ENCODE results near the gene KMT2C. TPM values are rescaled to one million over a fixed set of nuclear protein-coding genes. Genes with fewer than 3 reads are reported as not detected.

Gene KMT2C
- total and polyA plus RNA-seq, 2 of the 13 experiments (the other 11 are each of a cell fraction or from before 2014, with no cell fraction given): 7.1 to 14.4 TPM

GRCh38 chr7:152189061-152189460, 246.7 kb downstream of the KMT2C start:
- TF ChIP-seq MNT (IDR thresholded peaks at IDR 0.05) (no peak), PHF20 (CRISPR knock-in tag; IDR thresholded peaks at IDR 0.05) (no peak), GATAD1 (CRISPR knock-in tag; IDR thresholded peaks at IDR 0.05) (no peak), ZFP41 (CRISPR knock-in tag; IDR thresholded peaks at IDR 0.05; ENCODE audit: borderline replicate concordance) (no peak), ZNF737 (CRISPR knock-in tag; IDR thresholded peaks at IDR 0.05; ENCODE audit: borderline replicate concordance) (no peak), MXI1 (IDR thresholded peaks at IDR 0.05; ENCODE audit: borderline replicate concordance, low read depth, low read length) (no peak), ATAD3A (CRISPR knock-in tag; IDR thresholded peaks at IDR 0.05) (no peak), ZNF24 (IDR thresholded peaks at IDR 0.05) (no peak), SSRP1 (CRISPR knock-in tag; IDR thresholded peaks at IDR 0.05) (no peak), GZF1 (CRISPR knock-in tag; IDR thresholded peaks at IDR 0.05) (no peak), FOXP1 (IDR thresholded peaks at IDR 0.05) (no peak), FOXP1 (CRISPR knock-in tag; IDR thresholded peaks at IDR 0.05) (no peak)
- no peaks in the 10 kb centered on the region for H3K27me3 ChIP-seq (ENCODE audit: control insufficient read depth in 1 of 2, insufficient read depth in 2 of 2, low read length in 2 of 2)
- no peak overlapping the region for H3K4me2 ChIP-seq (ENCODE audit: low read depth, low read length)
- peaks cover 7 to 67% of the 10 kb centered on the region in 2 experiments; a peak in 4 of 5 replicates for H3K36me3 ChIP-seq (replicated peaks in 1 of 2; ENCODE audit: control insufficient read depth in 1 of 2, insufficient read depth in 2 of 2, low read length in 2 of 2)
- WGBS (ENCODE audit: low lambda C conversion rate): 65% methylated on average over 2 of the region's 2 CpGs
- no TSS peak for BruUV-seq (replicated peaks)
- ChIA-PET CTCF (ENCODE audit: low intra/inter-chr PET ratio, low total read pairs) (no interaction called here), POLR2A (no interaction called here)
- no peak for FAIRE-seq
- H3K79me2 ChIP-seq (ENCODE audit: insufficient read depth, low read length): no peaks in the 10 kb centered on the region
- intact Hi-C loops (cut with micrococcal nuclease; ENCODE audit: unreplicated experiment): no loop called here
- no peak overlapping the region for H3K9ac ChIP-seq (ENCODE audit: insufficient read depth, low read depth, low read length)
- H3K4me1 ChIP-seq (ENCODE audit: insufficient read depth, low read length): no peaks in the 10 kb centered on the region
- DNase-seq (ENCODE audit: low spot score): no peak
- H3K9me3 ChIP-seq (ENCODE audit: low read length): no peaks in the 10 kb centered on the region
- H3K4me3 ChIP-seq (replicated peaks in 1 of 3; ENCODE audit: insufficient read depth in 1 of 3, low read depth in 2 of 3, low read length in 3 of 3): no peak overlapping the region
- no peaks in the 10 kb centered on the region for H4K20me1 ChIP-seq (ENCODE audit: insufficient read depth, low read length)
- H3K27ac ChIP-seq (ENCODE audit: extremely low read length, insufficient read depth, low read length): no peak overlapping the region
- ATAC-seq: no peak
- H2AFZ ChIP-seq (ENCODE audit: low read length): no peak overlapping the region
- in situ Hi-C loops (cut with HindIII; ENCODE audit: extremely low pct_ligation_motif_present, low pct_unique_long_range_greater_than_20kb): no loop called here
